H1 (cell line): ENCODE results near the gene ADAMTS6. TPM values are rescaled to one million over a fixed set of nuclear protein-coding genes. Genes with fewer than 3 reads are reported as not detected.

Experiments
- CTCF ChIA-PET: fragments of 300-600 bp; sonication (Branson Sonifier 250); formaldehyde crosslinking; loops from one replicate; lab custom pipeline; 2021; ENCODE audit not compliant: partially characterized antibody; lab: Charles Lee
- POLR2A ChIA-PET: fragments of 300-600 bp; sonication (Branson Sonifier 250); formaldehyde crosslinking; loops from one replicate; lab custom pipeline; 2021; ENCODE audit warnings: inconsistent platforms; ENCODE audit not compliant: partially characterized antibody; lab: Charles Lee
- DNase-seq, 2 experiments: peaks; one replicate each; pipeline versions ENCODE4 v3.0.0 to v3.0.0-alpha.2; 2010 to 2022; ENCODE audit warnings: low spot score in 2 of 2, low read depth in 1 of 2, mixed read lengths in 1 of 2
- FAIRE-seq: peaks from 2 replicates; lab custom pipeline; 2011; peaks lifted over from hg19 to GRCh38; lab: Jason Lieb, UNC
- H2AFZ ChIP-seq: 2 replicates; pipeline ENCODE4 v1.8.1; 2012; ENCODE audit warnings: low read length, inconsistent platforms
- H2AK5ac ChIP-seq: 2 replicates; pipeline ENCODE4 v1.6.1; 2013; ENCODE audit warnings: low read depth, low read length
- H2BK120ac ChIP-seq: replicated peaks from 2 replicates; pipeline ENCODE3; 2013; ENCODE audit warnings: low read depth, low read length, inconsistent platforms
- H2BK12ac ChIP-seq: 2 replicates; pipeline ENCODE4 v1.6.1; 2013; ENCODE audit warnings: low read depth, low read length
- H2BK15ac ChIP-seq: 2 replicates; pipeline ENCODE4 v1.6.1; 2013; ENCODE audit warnings: low read length
- H2BK20ac ChIP-seq: 2 replicates; pipeline ENCODE4 v1.6.1; 2013; ENCODE audit warnings: low read length
- H2BK5ac ChIP-seq: 2 replicates; pipeline ENCODE4 v1.6.1; 2013; ENCODE audit warnings: low read depth, low read length
- H3K14ac ChIP-seq: 2 replicates; pipeline ENCODE4 v1.6.1; 2013; ENCODE audit warnings: inconsistent platforms; ENCODE audit not compliant: insufficient read length
- H3K18ac ChIP-seq: 2 replicates; pipeline ENCODE4 v1.6.1; 2013; ENCODE audit warnings: low read length; ENCODE audit errors: extremely low read depth
- H3K23ac ChIP-seq: 2 replicates; pipeline ENCODE4 v1.6.1; 2013; ENCODE audit warnings: inconsistent platforms; ENCODE audit not compliant: insufficient read length
- H3K23me2 ChIP-seq: 2 replicates; pipeline ENCODE4 v1.6.1; 2013; ENCODE audit warnings: low read depth, low read length
- H3K27ac ChIP-seq: 2 replicates; pipeline ENCODE4 v1.6.1; 2011; ENCODE audit warnings: low read depth, low read length, inconsistent platforms
- H3K27me3 ChIP-seq, 4 experiments: replicated peaks in 1 of 4; 1 replicate in 1 of 4; 2 replicates in 3 of 4; pipeline versions ENCODE4 v1.6.1 to v1.8.1; 2011 to 2013; ENCODE audit warnings: low read length in 3 of 4, mild to moderate bottlenecking in 3 of 4, inconsistent platforms in 2 of 4, mixed read lengths in 2 of 4, moderate library complexity in 1 of 4; ENCODE audit not compliant: control insufficient read depth in 3 of 4, insufficient read depth in 3 of 4; ENCODE audit errors: extremely low read depth in 1 of 4
- H3K36me3 ChIP-seq, 4 experiments: 2 replicates each; pipeline versions ENCODE4 v1.6.1 to v1.8.1; 2011 to 2013; ENCODE audit warnings: mild to moderate bottlenecking in 4 of 4, low read length in 3 of 4, moderate library complexity in 2 of 4, control low read depth in 1 of 4, inconsistent platforms in 1 of 4; ENCODE audit not compliant: insufficient read depth in 4 of 4, control insufficient read depth in 2 of 4
- H3K4ac ChIP-seq: replicated peaks from 2 replicates; pipeline ENCODE3; 2013; ENCODE audit warnings: low read length, low read depth, mixed read lengths, inconsistent platforms; ENCODE audit not compliant: insufficient read length
- H3K4me1 ChIP-seq, 4 experiments: replicated peaks in 1 of 4; 1 replicate in 1 of 4; 2 replicates in 3 of 4; pipeline versions ENCODE4 v1.6.1 to v1.8.1; 2011 to 2013; ENCODE audit warnings: low read length in 3 of 4, inconsistent platforms in 2 of 4, mixed read lengths in 1 of 4; ENCODE audit not compliant: insufficient read depth in 4 of 4, control insufficient read depth in 3 of 4
- H3K4me2 ChIP-seq, 2 experiments: 2 replicates each; pipeline versions ENCODE4 v1.6.1 to v1.8.1; 2011 to 2013; ENCODE audit warnings: low read depth in 2 of 2, low read length in 2 of 2, control low read depth in 1 of 2, inconsistent platforms in 1 of 2, mild to moderate bottlenecking in 1 of 2; ENCODE audit not compliant: insufficient read depth in 1 of 2
- H3K4me3 ChIP-seq, 4 experiments: fragments of 200-600, 300-600 bp in 1 of 4; sonication (generic), shearing (Covaris generic), sonication (Bioruptor Twin) in 1 of 4; 2 replicates each; pipeline versions ENCODE4 v1.5.1 to v1.8.1; 2011 to 2016; ENCODE audit warnings: low read length in 4 of 4, low read depth in 3 of 4, control low read depth in 2 of 4, inconsistent platforms in 2 of 4, mild to moderate bottlenecking in 2 of 4, mixed read lengths in 1 of 4, moderate library complexity in 1 of 4; ENCODE audit not compliant: insufficient read depth in 2 of 4; ENCODE audit errors: extremely low read depth in 1 of 4
- H3K56ac ChIP-seq: replicated peaks from 2 replicates; pipeline ENCODE3; 2013; ENCODE audit warnings: low read depth, mild to moderate bottlenecking, mixed read lengths, low read length, inconsistent platforms; ENCODE audit not compliant: insufficient read length
- H3K79me1 ChIP-seq: 2 replicates; pipeline ENCODE4 v1.6.1; 2013; ENCODE audit warnings: low read depth, low read length, control low read depth
- H3K79me2 ChIP-seq, 2 experiments: 2 replicates each; pipeline versions ENCODE4 v1.6.1 to v1.8.1; 2012 to 2013; ENCODE audit warnings: low read length in 2 of 2, mild to moderate bottlenecking in 2 of 2, inconsistent platforms in 1 of 2; ENCODE audit not compliant: insufficient read depth in 2 of 2, control insufficient read depth in 1 of 2
- H3K9ac ChIP-seq, 4 experiments: replicated peaks in 1 of 4; 1 replicate in 1 of 4; 2 replicates in 3 of 4; pipeline versions ENCODE4 v1.6.1 to v1.8.1; 2011 to 2013; ENCODE audit warnings: low read depth in 3 of 4, low read length in 3 of 4, control low read depth in 2 of 4, mild to moderate bottlenecking in 2 of 4, moderate library complexity in 2 of 4, inconsistent platforms in 1 of 4; ENCODE audit errors: extremely low read depth in 1 of 4
- H3K9me3 ChIP-seq, 2 experiments: 2 replicates each; pipeline versions ENCODE4 v1.6.1 to v1.8.1; 2012 to 2013; ENCODE audit warnings: mild to moderate bottlenecking in 2 of 2, moderate library complexity in 2 of 2, control low read depth in 1 of 2, inconsistent platforms in 1 of 2, low read depth in 1 of 2, low read length in 1 of 2, mixed read lengths in 1 of 2; ENCODE audit not compliant: insufficient read depth in 2 of 2
- H4K20me1 ChIP-seq, 2 experiments: replicated peaks in 1 of 2; 2 replicates each; pipeline versions ENCODE3 to v1.8.1; 2011 to 2013; ENCODE audit warnings: inconsistent platforms in 2 of 2, low read length in 2 of 2, mild to moderate bottlenecking in 1 of 2; ENCODE audit not compliant: insufficient read depth in 2 of 2, control insufficient read depth in 1 of 2
- H4K5ac ChIP-seq: 2 replicates; pipeline ENCODE4 v1.6.1; 2013; ENCODE audit warnings: low read length, low read depth, mixed read lengths, inconsistent platforms; ENCODE audit not compliant: insufficient read length
- H4K8ac ChIP-seq: 2 replicates; pipeline ENCODE4 v1.8.0; 2013; ENCODE audit warnings: mild to moderate bottlenecking, moderate library complexity, low read length, inconsistent platforms; ENCODE audit not compliant: insufficient read depth; ENCODE audit errors: extremely low read depth
- H4K91ac ChIP-seq: replicated peaks from 2 replicates; pipeline ENCODE3; 2013; ENCODE audit warnings: low read length, mixed read lengths, inconsistent platforms; ENCODE audit not compliant: insufficient read length
- BCL11A ChIP-seq, 2 experiments: IDR thresholded peaks; one replicate each; pipeline ENCODE4 v1.6.1; 2011; ENCODE audit warnings: low read depth in 2 of 2, low read length in 2 of 2, mild to moderate bottlenecking in 2 of 2
- HDAC6 ChIP-seq: IDR thresholded peaks from one replicate; pipeline ENCODE4 v1.7.1; 2012; ENCODE audit warnings: low read depth, mild to moderate bottlenecking, inconsistent platforms, low read length, moderate library complexity
- MAFK ChIP-seq: IDR thresholded peaks from 2 replicates; pipeline ENCODE4 v1.6.1; 2012; ENCODE audit warnings: low read depth, mild to moderate bottlenecking, improper control_type of control experiment, low read length
- NRF1 ChIP-seq: IDR thresholded peaks from 2 replicates; pipeline ENCODE4 v1.6.1; 2011; ENCODE audit warnings: mild to moderate bottlenecking, low read depth, low read length, improper control_type of control experiment
- PHF8 ChIP-seq: fragments of 200-600 bp; sonication (generic); conservative IDR thresholded peaks from 2 replicates; pipeline ENCODE4 v1.7.1; 2012; ENCODE audit warnings: low read depth, mild to moderate bottlenecking, inconsistent platforms, low read length, moderate library complexity
- RAD21 ChIP-seq, 2 experiments: IDR thresholded peaks in 1 of 2; conservative IDR thresholded peaks in 1 of 2; 2 replicates each; pipeline ENCODE4 v1.6.1; 2011; ENCODE audit warnings: low read depth in 2 of 2, low read length in 2 of 2, improper control_type of control experiment in 1 of 2, inconsistent platforms in 1 of 2, mild to moderate bottlenecking in 1 of 2, moderate library complexity in 1 of 2
- RBBP5 ChIP-seq: IDR thresholded peaks from 2 replicates; pipeline ENCODE4 v1.7.1; 2012; ENCODE audit warnings: low read depth, mild to moderate bottlenecking, inconsistent platforms, low read length, moderate library complexity, borderline replicate concordance
- SP2 ChIP-seq: IDR thresholded peaks from 2 replicates; pipeline ENCODE4 v1.6.1; 2012; ENCODE audit warnings: mild to moderate bottlenecking, low read length, inconsistent platforms
- TBP ChIP-seq: IDR thresholded peaks from 2 replicates; pipeline ENCODE4 v1.6.1; 2011; ENCODE audit warnings: low read depth, low read length, improper control_type of control experiment
- TEAD4 ChIP-seq: IDR thresholded peaks from 2 replicates; pipeline ENCODE4 v1.6.1; 2012; ENCODE audit warnings: low read depth, low read length, inconsistent platforms, mixed read lengths
- ZNF274 ChIP-seq: IDR thresholded peaks from 2 replicates; pipeline ENCODE4 v1.7.0; 2012; ENCODE audit warnings: low read length, borderline replicate concordance; ENCODE audit errors: extremely low read depth
- WGBS, 2 experiments: shearing (Covaris generic) in 1 of 2; methylation state at CpG; one replicate each; pipeline versions ENCODE4 v1.1.6 to v1.1.7; 2013 to 2015; ENCODE audit warnings: low lambda C conversion rate in 2 of 2, mixed read lengths in 2 of 2, inconsistent platforms in 1 of 2, low coverage in 1 of 2, missing lambda C conversion rate in 1 of 2; ENCODE audit not compliant: insufficient replicate concordance in 2 of 2, insufficient coverage in 1 of 2, insufficient read length in 1 of 2; ENCODE audit errors: extremely low coverage in 1 of 2, missing lambda C conversion rate in 1 of 2; 5-methylcytosine and 5-hydroxymethylcytosine counted together
- polyA plus RNA-seq, 7 experiments: library from polyadenylated mRNA; depleted of rRNA in 3 of 7; stranded (reverse) in 5 of 7; unstranded in 2 of 7; fragments of >200 nt in 5 of 7; fragments of 200-250 nt in 2 of 7; gene quantifications; 1 replicate in 5 of 7; 2 replicates in 1 of 7; 4 replicates in 1 of 7; pipeline versions ENCODE4 v1.2.1 to v1.2.3, GENCODE V29; 2011 to 2013; ENCODE audit warnings: missing spikeins in 2 of 7, mixed read lengths in 2 of 7
- total RNA-seq: library from RNA; stranded (reverse); fragmentation: NEBNext Ultra II Directional; extraction: Animal tissue kit (Norgen Biotek cat#: 25700); gene quantifications from 2 replicates; pipeline ENCODE4 v1.2.1, GENCODE V29; 2021
- TF ChIP-seq, protein P1 (sequence below): IDR thresholded peaks from 2 replicates; pipeline ENCODE4 v1.6.1; 2012; ENCODE audit warnings: inconsistent platforms
- TF ChIP-seq, protein P2 (sequence below): IDR thresholded peaks from 2 replicates; pipeline ENCODE4 v1.6.1; 2011; ENCODE audit warnings: low read length, improper control_type of control experiment

Gene ADAMTS6
- total and polyA plus RNA-seq, 2 of the 8 experiments (the other 6 are each of a cell fraction or from before 2014, with no cell fraction given), result 0.74 to 2.4 TPM

DNA sequence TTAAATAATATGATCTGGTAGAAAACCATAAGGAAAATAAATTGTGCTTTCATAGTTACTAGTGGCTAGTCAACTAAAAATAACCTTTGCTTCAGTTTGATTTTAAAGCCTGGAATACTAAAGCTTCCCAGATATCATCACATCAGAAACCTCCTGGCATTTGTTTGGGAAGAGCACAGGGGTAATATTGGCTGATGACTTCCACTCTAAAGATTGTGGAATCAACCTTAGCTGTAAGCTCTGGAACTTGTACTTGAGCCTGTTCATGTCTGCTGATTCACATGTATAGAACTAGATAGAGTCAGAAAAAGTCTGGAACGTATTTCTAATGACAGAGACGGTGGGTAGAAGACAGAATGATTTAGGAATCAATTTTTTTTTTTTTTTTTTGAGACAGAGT, 367.9 kb downstream of the ADAMTS6 start:
- Histone ChIP-seq H2BK120ac (no peak overlapping the region), H3K4ac (no peak overlapping the region), H4K91ac (no peak overlapping the region), H3K4me3 (no peak overlapping the region), H2BK5ac (no peak overlapping the region), H3K23ac (no peak overlapping the region), H3K9me3 (peaks cover 0 to 2% of the 10 kb centered on the region in 2 experiments; a peak in 3 of 4 replicates), H4K8ac (no peak overlapping the region), H3K79me1 (no peaks in the 10 kb centered on the region), H2AK5ac (no peak overlapping the region), H3K9ac (no peak overlapping the region), H3K4me1 (no peaks in the 10 kb centered on the region), H3K14ac (no peak overlapping the region), H4K5ac (no peak overlapping the region), H3K36me3 (no peaks in the 10 kb centered on the region), H4K20me1 (no peaks in the 10 kb centered on the region), H3K27me3 (no peaks in the 10 kb centered on the region), H3K56ac (no peak overlapping the region), H2BK15ac (no peak overlapping the region), H3K4me2 (no peak overlapping the region), H3K79me2 (no peaks in the 10 kb centered on the region), H2BK12ac (no peak overlapping the region), H3K27ac (no peak overlapping the region), H3K23me2 (no peaks in the 10 kb centered on the region), H2AFZ (no peak overlapping the region), H2BK20ac (no peak overlapping the region), H3K18ac (no peak overlapping the region)
- DNase-seq, result no peak
- POLR2A ChIA-PET, result no interaction called here
- WGBS, 2 experiments, result 65% methylated on average over 2 of the region's 2 CpGs; no CpG with 5 or more reads in 1 of the 2 experiments
- no peak for FAIRE-seq
- CTCF ChIA-PET, result interaction anchor here (0.6 to 1.3 kb wide), 2 partner anchors 13 to 223 kb away, joined by 3 to 6 read pairs; no protein-coding TSS in a partner anchor
- TF ChIP-seq MAFK (no peak), TEAD4 (no peak), SP2 (no peak), RAD21 (IDR thresholded peaks at IDR 0.05 in 1 of 2, conservative IDR thresholded peaks at IDR 0.05 in 1 of 2; ENCODE audit: low read depth in 2 of 2, low read length in 2 of 2) (no peak), BCL11A (IDR thresholded peaks at IDR 0.05; ENCODE audit: low read depth in 2 of 2, low read length in 2 of 2) (no peak), TBP (no peak), ZNF274 (no peak), HDAC6 (no peak), NRF1 (no peak), PHF8 (no peak), RBBP5 (no peak)
- TF ChIP-seq, protein P1, sequence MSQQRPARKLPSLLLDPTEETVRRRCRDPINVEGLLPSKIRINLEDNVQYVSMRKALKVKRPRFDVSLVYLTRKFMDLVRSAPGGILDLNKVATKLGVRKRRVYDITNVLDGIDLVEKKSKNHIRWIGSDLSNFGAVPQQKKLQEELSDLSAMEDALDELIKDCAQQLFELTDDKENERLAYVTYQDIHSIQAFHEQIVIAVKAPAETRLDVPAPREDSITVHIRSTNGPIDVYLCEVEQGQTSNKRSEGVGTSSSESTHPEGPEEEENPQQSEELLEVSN, result no peak
- TF ChIP-seq, protein P2, sequence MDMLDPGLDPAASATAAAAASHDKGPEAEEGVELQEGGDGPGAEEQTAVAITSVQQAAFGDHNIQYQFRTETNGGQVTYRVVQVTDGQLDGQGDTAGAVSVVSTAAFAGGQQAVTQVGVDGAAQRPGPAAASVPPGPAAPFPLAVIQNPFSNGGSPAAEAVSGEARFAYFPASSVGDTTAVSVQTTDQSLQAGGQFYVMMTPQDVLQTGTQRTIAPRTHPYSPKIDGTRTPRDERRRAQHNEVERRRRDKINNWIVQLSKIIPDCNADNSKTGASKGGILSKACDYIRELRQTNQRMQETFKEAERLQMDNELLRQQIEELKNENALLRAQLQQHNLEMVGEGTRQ, result no peak
